ENCODE data around the gene LRIG2.
"Not testable (repeated sequence)": the region's sequence is repeated elsewhere in the genome, so short reads cannot be mapped to it uniquely, and the experiment has no call there.

LRIG2 gene

DNA sequence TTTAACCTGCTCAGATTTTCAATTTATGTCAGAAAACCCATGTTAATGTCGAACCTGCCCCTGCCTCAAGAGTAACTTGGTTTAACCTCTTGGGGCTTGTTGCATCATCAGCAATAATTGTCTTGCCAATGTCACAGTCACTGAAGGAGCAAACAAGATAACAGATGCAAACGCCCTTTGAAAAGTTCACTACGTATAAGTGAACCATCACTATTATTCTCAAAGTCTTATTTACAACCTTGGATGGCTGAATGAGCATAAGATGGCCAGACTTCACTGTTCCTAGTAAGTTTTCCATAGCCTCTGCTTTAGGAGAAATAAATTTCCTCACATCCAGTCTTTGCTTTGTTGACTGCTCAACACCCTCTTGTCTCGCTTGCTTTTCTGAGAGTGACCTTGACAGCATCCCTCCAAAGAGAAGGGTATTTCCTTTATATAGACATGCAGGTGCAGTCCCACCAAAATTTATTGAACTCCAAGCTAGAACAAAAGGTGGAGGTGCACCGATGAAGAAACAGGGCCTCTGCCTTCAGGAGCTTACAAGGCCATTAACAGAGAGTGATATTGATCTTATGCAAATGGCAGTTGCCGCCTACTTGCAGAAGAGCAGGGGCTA is 749 bp upstream of the LRIG2 start:
- peaks cover 29% of the 10 kb centered on the region for H3K4me1 ChIP-seq (ENCODE audit: insufficient read depth, low read length)

GRCh38 chr1:113073479-113073950 is 517 bp downstream of the LRIG2 start:
- H4K20me1 ChIP-seq (ENCODE audit: insufficient read depth, low read length): peaks cover 10% of the 10 kb centered on the region
- H3K79me2 ChIP-seq (ENCODE audit: insufficient read depth, low read length): peaks cover 51% of the 10 kb centered on the region
- TF ChIP-seq EZH2 (IDR thresholded peaks at IDR 0.05; ENCODE audit: borderline replicate concordance, low read depth, low read length, severe bottlenecking): no peak
- peak; percentile 64 for TF ChIP-seq CTCF (IDR thresholded peaks at IDR 0.05; ENCODE audit: borderline replicate concordance, extremely low read depth, low read length, poor library complexity, severe bottlenecking)
- ATAC-seq (ENCODE audit: insufficient read depth, low read depth) (no peak; the same call in 1 of the 3 replicates), DNase-seq (peak; percentile 12)
- peaks cover 16% of the 10 kb centered on the region; the same call in 1 of the 2 replicates for H3K36me3 ChIP-seq (ENCODE audit: insufficient read depth, low read length)
- peak overlapping the region; percentile 81 for H3K4me2 ChIP-seq (ENCODE audit: insufficient read depth, low read length)
- no peaks in the 10 kb centered on the region for H3K9me3 ChIP-seq (ENCODE audit: insufficient read depth, low read length, severe bottlenecking)
- H3K27ac ChIP-seq (ENCODE audit: low read length): peak overlapping the region; percentile 85
- H3K4me1 ChIP-seq (ENCODE audit: insufficient read depth, low read length): peaks cover 29% of the 10 kb centered on the region
- peak overlapping the region; percentile 76 for H3K9ac ChIP-seq (ENCODE audit: low read depth, low read length)
- no peaks in the 10 kb centered on the region for H3K27me3 ChIP-seq (ENCODE audit: insufficient read depth, low read length, poor library complexity)
- H3K4me3 ChIP-seq (ENCODE audit: low read depth in 1 of 2, low read length in 2 of 2): peak overlapping the region; percentile 88 to 89
- peak overlapping the region; percentile 84 for H2AFZ ChIP-seq (ENCODE audit: low read depth, low read length)

More for the DNA sequence above, 749 bp upstream of the LRIG2 start:
- H3K4me2 ChIP-seq (ENCODE audit: insufficient read depth, low read length): peak overlapping the region; percentile 81
- peaks cover 10% of the 10 kb centered on the region for H4K20me1 ChIP-seq (ENCODE audit: insufficient read depth, low read length)
- DNase-seq: no peak
- no peak for ATAC-seq (ENCODE audit: insufficient read depth, low read depth)
- H3K36me3 ChIP-seq (ENCODE audit: insufficient read depth, low read length): peaks cover 8% of the 10 kb centered on the region; the same call in 1 of the 2 replicates
- TF ChIP-seq CTCF (IDR thresholded peaks at IDR 0.05; ENCODE audit: borderline replicate concordance, extremely low read depth, low read length, poor library complexity, severe bottlenecking): no peak
- no peak for TF ChIP-seq EZH2 (IDR thresholded peaks at IDR 0.05; ENCODE audit: borderline replicate concordance, low read depth, low read length, severe bottlenecking)
- no peaks in the 10 kb centered on the region for H3K9me3 ChIP-seq (ENCODE audit: insufficient read depth, low read length, severe bottlenecking)
- peak overlapping the region; percentile 76 for H3K9ac ChIP-seq (ENCODE audit: low read depth, low read length)
- H3K4me3 ChIP-seq (ENCODE audit: low read depth in 1 of 2, low read length in 2 of 2): peak overlapping the region; percentile 88 to 89; a peak in 3 of 4 replicates
- peak overlapping the region; percentile 79 for H2AFZ ChIP-seq (ENCODE audit: low read depth, low read length)
- H3K79me2 ChIP-seq (ENCODE audit: insufficient read depth, low read length): peaks cover 41% of the 10 kb centered on the region
- H3K27ac ChIP-seq (ENCODE audit: low read length): peak overlapping the region; percentile 72
- H3K27me3 ChIP-seq (ENCODE audit: insufficient read depth, low read length, poor library complexity): no peaks in the 10 kb centered on the region

DNA sequence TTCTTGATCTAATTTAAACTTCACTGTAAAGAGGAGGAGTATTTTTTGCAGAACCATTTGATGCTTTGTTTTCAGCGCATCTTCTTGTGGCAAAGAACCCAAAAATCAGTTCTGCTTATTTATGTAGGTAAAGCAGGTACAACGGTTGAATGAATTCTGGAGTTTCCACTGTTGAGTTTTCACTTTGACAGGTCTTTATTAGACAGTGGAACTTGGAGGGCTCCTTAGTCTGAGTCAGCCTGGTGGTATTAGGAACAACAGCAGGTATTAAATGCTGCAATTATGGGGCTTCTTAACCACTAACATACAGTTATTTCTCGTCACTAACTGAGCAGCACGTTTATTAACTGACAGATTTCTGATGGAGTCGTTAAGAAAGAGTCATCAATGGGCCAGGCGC is 1.2 kb downstream of the LRIG2 start:
- DNase-seq: no peak
- peak overlapping the region; percentile 88 to 89 for H3K4me3 ChIP-seq (ENCODE audit: low read depth in 1 of 2, low read length in 2 of 2)
- no peaks in the 10 kb centered on the region for H3K9me3 ChIP-seq (ENCODE audit: insufficient read depth, low read length, severe bottlenecking)
- peaks cover 21% of the 10 kb centered on the region; the same call in 1 of the 2 replicates for H3K36me3 ChIP-seq (ENCODE audit: insufficient read depth, low read length)
- H3K27ac ChIP-seq (ENCODE audit: low read length): peak overlapping the region; percentile 85
- H3K27me3 ChIP-seq (ENCODE audit: insufficient read depth, low read length, poor library complexity): no peaks in the 10 kb centered on the region
- H4K20me1 ChIP-seq (ENCODE audit: insufficient read depth, low read length): peaks cover 10% of the 10 kb centered on the region
- H2AFZ ChIP-seq (ENCODE audit: low read depth, low read length): no peak overlapping the region
- TF ChIP-seq EZH2 (IDR thresholded peaks at IDR 0.05; ENCODE audit: borderline replicate concordance, low read depth, low read length, severe bottlenecking): no peak
- H3K4me2 ChIP-seq (ENCODE audit: insufficient read depth, low read length): peak overlapping the region; percentile 81
- peaks cover 57% of the 10 kb centered on the region for H3K79me2 ChIP-seq (ENCODE audit: insufficient read depth, low read length)
- H3K4me1 ChIP-seq (ENCODE audit: insufficient read depth, low read length): peaks cover 29% of the 10 kb centered on the region
- no peak for ATAC-seq (ENCODE audit: insufficient read depth, low read depth)
- peak overlapping the region; percentile 76 for H3K9ac ChIP-seq (ENCODE audit: low read depth, low read length)

GRCh38 chr1:113077978-113078377 is 5.0 kb downstream of the LRIG2 start:
- Histone ChIP-seq H3K36me3 (ENCODE audit: insufficient read depth, low read length) (peaks cover 36% of the 10 kb centered on the region; the same call in 1 of the 2 replicates), H4K20me1 (ENCODE audit: insufficient read depth, low read length) (peaks cover 10% of the 10 kb centered on the region), H3K79me2 (ENCODE audit: insufficient read depth, low read length) (peaks cover 83% of the 10 kb centered on the region), H3K4me1 (ENCODE audit: insufficient read depth, low read length) (peaks cover 16% of the 10 kb centered on the region)
- not testable (repeated sequence) for H3K9me3 ChIP-seq (ENCODE audit: insufficient read depth, low read length, severe bottlenecking); H3K27me3 ChIP-seq (ENCODE audit: insufficient read depth, low read length, poor library complexity); H3K4me2 ChIP-seq (ENCODE audit: insufficient read depth, low read length); H3K27ac ChIP-seq (ENCODE audit: low read length); H3K4me3 ChIP-seq (ENCODE audit: low read depth in 1 of 2, low read length in 2 of 2); H2AFZ ChIP-seq (ENCODE audit: low read depth, low read length); H3K9ac ChIP-seq (ENCODE audit: low read depth, low read length); ATAC-seq (ENCODE audit: insufficient read depth, low read depth); DNase-seq

Measured in DND-41 (cell line).